Ascending aorta (tissue), 2 donors: ENCODE measurements around the gene NEDD9. TPM values are rescaled to one million over a fixed set of nuclear protein-coding genes. Genes with fewer than 3 reads are reported as not detected.

Experiments used
- DNase-seq, 2 donors: peaks; one replicate each; pipeline ENCODE4 v3.0.0-alpha.2; 2019; ENCODE audit warnings: low spot score in 2 of 2
- H3K27ac ChIP-seq, 2 donors: fragments of 200-600 bp; sonication (generic); one replicate each; pipeline ENCODE4 v1.5.1; 2016 to 2017; ENCODE audit warnings: mild to moderate bottlenecking in 1 of 2
- H3K27me3 ChIP-seq: fragments of 200-600 bp; sonication (generic); one replicate; pipeline ENCODE4 v1.5.1; 2017
- H3K36me3 ChIP-seq, 2 donors: fragments of 200-600 bp; sonication (generic); one replicate each; pipeline ENCODE4 v1.5.1; 2016
- H3K4me1 ChIP-seq, 2 donors: fragments of 200-600 bp; sonication (generic); one replicate each; pipeline ENCODE4 v1.5.1; 2016 to 2017; ENCODE audit warnings: mild to moderate bottlenecking in 1 of 2
- H3K4me3 ChIP-seq, 2 donors: fragments of 200-600 bp; sonication (generic); one replicate each; pipeline ENCODE4 v1.5.1; 2016 to 2017; ENCODE audit warnings: mild to moderate bottlenecking in 1 of 2
- H3K9me3 ChIP-seq, 2 donors: fragments of 200-600 bp; sonication (generic); one replicate each; pipeline ENCODE4 v1.5.1; 2016
- intact Hi-C: fragments of 100-400 bp; cut with DNase I; formaldehyde crosslinking; loops from one replicate; pipeline ENCODE4 v1.15.1; 2023
- total RNA-seq: library from RNA; depleted of rRNA; stranded (reverse); fragments of >200 nt; gene quantifications from one replicate; pipeline ENCODE4 v1.1.0, GENCODE V29; 2016
- TF ChIP-seq, protein P1 (sequence below), 3 experiments: fragments of 200-600 bp in 2 of 3; fragments of 450-650 bp in 1 of 3; sonication (generic) in 2 of 3; IDR thresholded peaks; one replicate each; pipeline ENCODE4 v1.5.1; 2016 to 2019; ENCODE audit warnings: antibody characterized with exemption in 3 of 3, mild to moderate bottlenecking in 1 of 3, moderate library complexity in 1 of 3

Gene NEDD9
- total RNA-seq, 1 donor from 2014 or later: 150 TPM

DNA sequence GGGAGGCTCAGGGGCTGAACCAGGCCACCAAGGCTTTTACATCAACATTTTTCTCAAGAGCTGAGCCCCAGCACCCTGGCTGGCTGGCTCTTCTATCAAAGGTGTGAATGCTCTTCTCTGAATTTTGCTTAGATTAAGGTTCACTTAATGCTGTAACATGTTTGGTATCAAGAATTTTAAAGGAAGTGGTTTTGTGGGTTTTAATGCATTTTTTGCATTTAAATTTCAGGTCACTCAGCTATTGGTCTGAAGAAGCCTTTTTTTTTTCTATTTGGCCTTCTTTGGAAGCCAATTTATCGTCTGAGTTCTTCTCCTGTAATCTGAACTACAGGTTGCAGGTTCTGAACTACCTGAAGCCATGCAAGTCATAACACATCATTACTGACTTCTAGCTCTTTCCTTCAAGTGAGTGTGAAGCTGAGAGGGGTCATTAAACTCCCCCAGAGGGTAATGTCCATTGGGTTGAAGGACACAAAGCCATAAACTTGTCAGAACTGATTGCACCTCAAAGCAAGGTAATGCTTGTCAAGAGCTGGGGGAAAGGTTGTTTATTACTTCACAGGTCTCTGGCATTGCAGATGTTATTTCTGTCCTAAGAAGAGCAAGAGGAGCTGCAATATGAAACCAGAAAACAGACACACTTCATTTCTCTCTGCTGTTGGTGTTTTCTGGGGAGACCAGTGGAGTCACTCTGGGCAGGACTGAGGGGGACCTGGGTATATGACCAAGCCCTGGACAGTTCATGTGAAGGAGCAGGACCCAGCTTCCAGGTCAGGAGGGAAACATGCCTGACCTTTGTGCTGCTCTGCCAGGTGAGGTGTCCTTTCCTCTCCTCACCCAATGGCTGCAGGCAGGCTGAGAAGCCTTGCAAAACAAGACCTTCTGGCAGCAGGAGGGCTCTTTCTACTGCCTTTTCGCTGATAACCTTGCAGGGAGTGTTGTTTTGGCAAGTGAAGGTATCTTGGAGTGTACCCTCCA lies 26.1 kb upstream of the NEDD9 start:
- H3K4me1 ChIP-seq: peaks cover 9 to 19% of the 10 kb centered on the region in 2 donors
- no peaks in the 10 kb centered on the region for H3K9me3 ChIP-seq
- H3K27me3 ChIP-seq: no peaks in the 10 kb centered on the region
- no peak overlapping the region for H3K4me3 ChIP-seq
- H3K27ac ChIP-seq: no peak overlapping the region
- TF ChIP-seq, protein P1, sequence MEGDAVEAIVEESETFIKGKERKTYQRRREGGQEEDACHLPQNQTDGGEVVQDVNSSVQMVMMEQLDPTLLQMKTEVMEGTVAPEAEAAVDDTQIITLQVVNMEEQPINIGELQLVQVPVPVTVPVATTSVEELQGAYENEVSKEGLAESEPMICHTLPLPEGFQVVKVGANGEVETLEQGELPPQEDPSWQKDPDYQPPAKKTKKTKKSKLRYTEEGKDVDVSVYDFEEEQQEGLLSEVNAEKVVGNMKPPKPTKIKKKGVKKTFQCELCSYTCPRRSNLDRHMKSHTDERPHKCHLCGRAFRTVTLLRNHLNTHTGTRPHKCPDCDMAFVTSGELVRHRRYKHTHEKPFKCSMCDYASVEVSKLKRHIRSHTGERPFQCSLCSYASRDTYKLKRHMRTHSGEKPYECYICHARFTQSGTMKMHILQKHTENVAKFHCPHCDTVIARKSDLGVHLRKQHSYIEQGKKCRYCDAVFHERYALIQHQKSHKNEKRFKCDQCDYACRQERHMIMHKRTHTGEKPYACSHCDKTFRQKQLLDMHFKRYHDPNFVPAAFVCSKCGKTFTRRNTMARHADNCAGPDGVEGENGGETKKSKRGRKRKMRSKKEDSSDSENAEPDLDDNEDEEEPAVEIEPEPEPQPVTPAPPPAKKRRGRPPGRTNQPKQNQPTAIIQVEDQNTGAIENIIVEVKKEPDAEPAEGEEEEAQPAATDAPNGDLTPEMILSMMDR (IDR thresholded peaks at IDR 0.05): no peak
- intact Hi-C loops: no loop called here
- no peak for DNase-seq
- H3K36me3 ChIP-seq: no peaks in the 10 kb centered on the region

DNA sequence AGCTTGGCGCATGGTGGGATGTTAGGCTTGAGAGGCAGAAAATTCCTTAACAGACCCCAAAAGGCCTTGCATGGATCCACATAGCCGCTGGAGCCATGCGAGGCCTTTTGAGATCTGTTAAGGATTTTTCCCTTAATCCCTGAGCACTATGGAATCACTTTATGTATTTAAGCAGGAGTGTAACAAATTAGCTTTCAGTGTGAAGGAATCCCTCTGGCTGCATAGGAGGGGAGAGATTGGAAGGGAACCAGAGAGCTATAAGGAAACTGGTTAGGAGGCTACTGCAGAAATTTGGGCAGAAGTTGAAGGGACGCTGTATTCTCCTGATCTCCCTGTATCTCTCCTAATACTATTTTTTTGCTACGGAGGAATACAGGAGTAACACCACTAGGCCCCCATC lies 23.1 kb upstream of the NEDD9 start:
- no peak overlapping the region for H3K4me3 ChIP-seq
- no peaks in the 10 kb centered on the region for H3K9me3 ChIP-seq
- no peaks in the 10 kb centered on the region for H3K36me3 ChIP-seq
- no peaks in the 10 kb centered on the region for H3K27me3 ChIP-seq
- peaks cover 7 to 24% of the 10 kb centered on the region in 2 donors for H3K4me1 ChIP-seq
- intact Hi-C loops: no loop called here
- H3K27ac ChIP-seq: no peak overlapping the region
- TF ChIP-seq, protein P1 (IDR thresholded peaks at IDR 0.05): no peak
- DNase-seq: no peak

DNA sequence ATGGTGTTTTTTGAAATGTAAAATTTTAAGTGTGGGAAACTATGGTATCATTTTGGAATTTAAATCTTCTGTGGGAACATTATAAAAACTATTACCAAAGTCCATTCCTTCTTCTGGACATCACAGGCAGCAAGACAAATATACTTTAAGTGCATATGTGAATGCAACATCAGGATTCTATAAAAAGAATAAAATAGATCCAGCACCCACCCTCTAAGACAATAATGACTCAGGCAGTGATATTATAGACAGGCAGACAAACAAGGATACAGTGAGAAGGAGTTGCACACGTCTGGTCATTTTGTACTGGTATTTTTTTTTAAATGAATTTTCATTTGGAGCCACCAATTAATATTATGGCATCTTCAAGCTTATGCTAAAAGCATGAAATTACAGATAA lies 21.1 kb upstream of the NEDD9 start:
- Histone ChIP-seq H3K9me3 (no peaks in the 10 kb centered on the region), H3K4me3 (no peak overlapping the region), H3K36me3 (no peaks in the 10 kb centered on the region), H3K27me3 (no peaks in the 10 kb centered on the region), H3K27ac (no peak overlapping the region), H3K4me1 (peaks cover 7 to 34% of the 10 kb centered on the region in 2 donors)
- DNase-seq: no peak
- intact Hi-C loops: loop anchor here (5.0 kb wide), 1 partner anchor 64 kb away; no protein-coding TSS in a partner anchor
- TF ChIP-seq, protein P1 (IDR thresholded peaks at IDR 0.05): no peak

DNA sequence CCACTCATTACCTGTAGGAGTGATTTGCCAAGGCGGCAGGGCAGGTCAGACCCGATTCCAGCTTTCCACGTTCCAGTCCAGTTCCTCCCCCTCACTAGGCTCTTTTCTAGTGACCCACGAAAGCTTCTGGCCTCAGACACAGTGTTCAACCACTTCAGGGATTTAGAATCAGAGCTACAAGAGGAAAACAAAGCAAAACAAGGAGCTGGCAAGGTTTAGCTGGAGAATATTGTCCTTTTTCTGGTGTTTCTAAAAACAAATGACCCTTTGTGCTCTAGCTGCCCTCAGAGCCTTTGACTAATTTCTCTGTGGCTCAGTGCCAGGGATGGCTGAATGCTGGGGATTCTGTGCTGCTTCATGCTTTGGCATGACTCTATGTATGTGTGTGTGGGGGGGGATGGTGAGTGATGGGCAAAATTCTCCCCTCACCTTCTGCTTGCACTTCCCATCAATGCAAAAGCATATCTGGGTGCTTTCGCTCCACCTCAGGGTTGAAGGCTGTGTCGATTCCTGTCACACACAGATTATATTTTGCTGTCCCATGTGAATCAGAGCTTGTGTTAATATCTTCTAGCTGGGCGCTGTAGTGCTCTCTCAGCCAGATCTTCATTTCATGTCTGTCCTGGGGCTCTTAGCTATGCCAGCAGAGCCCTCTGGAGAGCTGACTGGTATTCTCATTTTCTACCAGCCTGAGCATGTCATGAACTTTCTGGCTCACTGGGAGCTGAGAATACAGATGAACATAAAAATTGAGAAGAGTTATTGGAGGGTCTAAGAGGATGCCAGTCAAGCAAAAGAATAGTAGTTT lies 19.3 kb upstream of the NEDD9 start:
- Histone ChIP-seq H3K27me3 (no peaks in the 10 kb centered on the region), H3K27ac (peak overlapping the region; percentile 88 to 92), H3K4me3 (no peak overlapping the region), H3K9me3 (no peaks in the 10 kb centered on the region), H3K4me1 (peaks cover 7 to 38% of the 10 kb centered on the region in 2 donors), H3K36me3 (no peaks in the 10 kb centered on the region)
- intact Hi-C loops: loop anchor here (1.0 to 5.0 kb wide), 2 partner anchors 9 to 66 kb away; no protein-coding TSS in a partner anchor
- peak in 1 of 2 donors; percentile 92 for DNase-seq
- TF ChIP-seq, protein P1 (IDR thresholded peaks at IDR 0.05): no peak

DNA sequence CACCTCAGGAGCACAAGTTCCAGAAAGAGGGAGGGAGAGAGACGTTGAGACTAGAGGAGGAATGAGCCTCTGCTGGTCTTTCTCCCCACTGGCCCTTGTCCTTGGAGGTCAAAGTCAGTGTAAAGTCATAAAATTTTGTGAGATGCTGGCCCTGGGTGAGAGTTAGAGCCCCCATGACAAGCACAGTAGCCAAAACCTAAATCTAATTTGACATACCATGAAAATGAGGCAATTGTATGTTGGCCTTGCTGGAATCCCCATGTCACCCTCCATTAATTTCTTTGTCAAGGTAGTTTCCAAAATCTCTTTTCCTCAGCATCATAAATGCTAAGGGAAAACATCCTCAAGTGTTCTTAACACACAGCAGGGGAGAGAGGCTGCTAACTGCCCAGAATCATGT lies 17.6 kb upstream of the NEDD9 start:
- no peaks in the 10 kb centered on the region for H3K27me3 ChIP-seq
- no peak overlapping the region for H3K4me3 ChIP-seq
- peak overlapping the region; percentile 88 to 92 for H3K27ac ChIP-seq
- DNase-seq: no peak
- TF ChIP-seq, protein P1 (IDR thresholded peaks at IDR 0.05): no peak
- intact Hi-C loops: loop anchor here (5.0 kb wide), 1 partner anchor 67 kb away; no protein-coding TSS in a partner anchor
- no peaks in the 10 kb centered on the region for H3K9me3 ChIP-seq
- peaks cover 9 to 46% of the 10 kb centered on the region in 2 donors for H3K4me1 ChIP-seq
- H3K36me3 ChIP-seq: no peaks in the 10 kb centered on the region
